Thyroid gland (tissue), 4 donors: Measurements from ENCODE around the gene FJX1.

Experiments used
- POLR2A ChIP-seq, 2 donors: fragments of 450-650 bp; IDR thresholded peaks; one replicate each; pipeline ENCODE4 v1.6.1; 2017; ENCODE audit warnings: antibody characterized with exemption in 2 of 2, mild to moderate bottlenecking in 2 of 2, moderate library complexity in 1 of 2
- TF ChIP-seq, protein P1 (sequence below), 6 experiments: fragments of 200-600 bp in 3 of 6; fragments of 450-650 bp in 3 of 6; sonication (generic) in 3 of 6; IDR thresholded peaks; one replicate each; pipeline ENCODE4 v1.5.1; 2016 to 2019; ENCODE audit warnings: antibody characterized with exemption in 6 of 6, mild to moderate bottlenecking in 2 of 6, inconsistent platforms in 1 of 6, moderate library complexity in 1 of 6

DNA sequence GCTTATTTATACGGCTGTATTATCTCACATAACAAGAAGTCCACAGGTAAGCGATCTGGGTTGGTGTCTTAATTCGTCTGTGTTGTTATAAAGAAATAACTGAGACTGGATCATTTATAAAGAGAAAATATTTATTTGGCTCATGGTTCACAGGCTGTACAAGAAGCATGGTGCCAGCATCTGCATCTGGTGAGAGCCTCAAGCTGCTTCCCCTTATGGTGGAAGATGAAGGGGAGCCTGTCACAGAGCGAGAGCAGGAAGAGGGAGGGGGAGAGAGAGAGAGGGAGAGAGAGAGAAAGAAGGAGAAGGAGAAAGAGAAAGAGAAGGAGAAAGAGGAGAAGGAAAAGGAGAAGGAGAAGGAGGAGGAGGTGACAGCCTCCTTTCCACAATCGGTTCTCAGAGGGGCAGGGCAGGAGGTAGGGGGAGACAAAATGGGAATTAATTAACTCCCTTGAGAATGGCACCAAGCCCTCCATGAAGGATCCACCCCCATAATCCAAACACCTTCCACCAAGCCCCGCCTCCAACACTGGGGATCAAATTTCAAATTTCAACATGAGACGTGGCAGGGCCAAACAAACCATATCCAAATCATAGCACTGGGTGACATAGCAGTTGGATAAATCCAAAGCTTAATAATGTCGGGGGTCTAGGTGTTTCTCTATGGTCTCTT is 29.3 kb downstream of the FJX1 start:
- TF ChIP-seq POLR2A (IDR thresholded peaks at IDR 0.05): no peak
- TF ChIP-seq, protein P1, sequence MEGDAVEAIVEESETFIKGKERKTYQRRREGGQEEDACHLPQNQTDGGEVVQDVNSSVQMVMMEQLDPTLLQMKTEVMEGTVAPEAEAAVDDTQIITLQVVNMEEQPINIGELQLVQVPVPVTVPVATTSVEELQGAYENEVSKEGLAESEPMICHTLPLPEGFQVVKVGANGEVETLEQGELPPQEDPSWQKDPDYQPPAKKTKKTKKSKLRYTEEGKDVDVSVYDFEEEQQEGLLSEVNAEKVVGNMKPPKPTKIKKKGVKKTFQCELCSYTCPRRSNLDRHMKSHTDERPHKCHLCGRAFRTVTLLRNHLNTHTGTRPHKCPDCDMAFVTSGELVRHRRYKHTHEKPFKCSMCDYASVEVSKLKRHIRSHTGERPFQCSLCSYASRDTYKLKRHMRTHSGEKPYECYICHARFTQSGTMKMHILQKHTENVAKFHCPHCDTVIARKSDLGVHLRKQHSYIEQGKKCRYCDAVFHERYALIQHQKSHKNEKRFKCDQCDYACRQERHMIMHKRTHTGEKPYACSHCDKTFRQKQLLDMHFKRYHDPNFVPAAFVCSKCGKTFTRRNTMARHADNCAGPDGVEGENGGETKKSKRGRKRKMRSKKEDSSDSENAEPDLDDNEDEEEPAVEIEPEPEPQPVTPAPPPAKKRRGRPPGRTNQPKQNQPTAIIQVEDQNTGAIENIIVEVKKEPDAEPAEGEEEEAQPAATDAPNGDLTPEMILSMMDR (IDR thresholded peaks at IDR 0.05): no peak
